GM12878 (cell line): ENCODE measurements around the gene DNTT. TPM values are rescaled to one million over a fixed set of nuclear protein-coding genes. Genes with fewer than 3 reads are reported as not detected.

Experiments
- ATAC-seq: fragments of 200-7000 bp; cut with Tn5 transposase; 3 replicates; pipeline ENCODE4 v1.9.1; 2020; ENCODE audit warnings: mild to moderate bottlenecking, moderate library complexity
- BruUV-seq: library from RNA; stranded (reverse); fragments of 400-500 nt; replicated peaks from 2 replicates; lab custom pipeline; 2021; lab: Mats Ljungman, UMichigan
- CTCF ChIA-PET: fragments of 300-600 bp; sonication (Branson Sonifier 250); formaldehyde crosslinking; extraction: SDS; loops from one replicate; lab custom pipeline; 2021; ENCODE audit warnings: inconsistent platforms; lab: Yijun Ruan, JAX
- POLR2A ChIA-PET: fragments of 350-600 bp; formaldehyde crosslinking; extraction: SDS; loops from one replicate; lab custom pipeline; 2021; ENCODE audit warnings: inconsistent platforms; lab: Charles Lee
- RAD21 ChIA-PET: fragments of 300-600 bp; sonication (Branson Sonifier 250); formaldehyde crosslinking; loops from one replicate; lab custom pipeline; 2023; ENCODE audit warnings: antibody characterized with exemption; ENCODE audit not compliant: unreplicated experiment; lab: Charles Lee
- SMC1A ChIA-PET: fragments of 300-600 bp; sonication (Branson Sonifier 250); formaldehyde crosslinking; loops from one replicate; lab custom pipeline; 2023; ENCODE audit not compliant: unreplicated experiment, uncharacterized antibody; lab: Charles Lee
- DNase-seq: peaks from one replicate; pipeline ENCODE4 v3.0.0-alpha.2; 2011; ENCODE audit warnings: low read depth, low spot score
- FAIRE-seq: peaks from 3 replicates; lab custom pipeline; 2011; peaks lifted over from hg19 to GRCh38; lab: Jason Lieb, UNC
- H2AFZ ChIP-seq: 2 replicates; pipeline ENCODE4 v1.6.0; 2011; ENCODE audit warnings: low read depth, low read length, control low read depth; ENCODE audit not compliant: control insufficient read depth
- H3K27ac ChIP-seq: 2 replicates; pipeline ENCODE4 v1.5.1; 2011; ENCODE audit warnings: control low read depth; ENCODE audit not compliant: control insufficient read depth, insufficient read depth
- H3K27me3 ChIP-seq, 2 experiments: replicated peaks in 1 of 2; 2 replicates each; pipeline versions ENCODE4 v1.6.0 to v1.6.1; 2011; ENCODE audit warnings: low read length in 1 of 2; ENCODE audit not compliant: control insufficient read depth in 2 of 2, insufficient read depth in 2 of 2
- H3K36me3 ChIP-seq, 2 experiments: 2 replicates each; pipeline ENCODE4 v1.5.1; 2011; ENCODE audit warnings: low read length in 1 of 2; ENCODE audit not compliant: control insufficient read depth in 2 of 2, insufficient read depth in 2 of 2
- H3K4me1 ChIP-seq: 2 replicates; pipeline ENCODE4 v1.6.1; 2011; ENCODE audit warnings: mild to moderate bottlenecking, low read length, moderate library complexity, mixed read lengths; ENCODE audit not compliant: control insufficient read depth, insufficient read depth
- H3K4me2 ChIP-seq: 2 replicates; pipeline ENCODE4 v1.6.0; 2011; ENCODE audit warnings: control low read depth; ENCODE audit not compliant: control insufficient read depth, insufficient read depth
- H3K4me3 ChIP-seq: fragments of 200-600 bp; sonication (generic); 2 replicates; pipeline ENCODE4 v1.5.1; 2016
- H3K79me2 ChIP-seq: 2 replicates; pipeline ENCODE4 v1.6.0; 2011; ENCODE audit warnings: low read length; ENCODE audit not compliant: control insufficient read depth, insufficient read depth
- H3K9ac ChIP-seq: 2 replicates; pipeline ENCODE4 v1.8.0; 2011; ENCODE audit warnings: low read length, control low read depth, mixed read lengths; ENCODE audit not compliant: control insufficient read depth, insufficient read depth
- H3K9me3 ChIP-seq: replicated peaks from 3 replicates; pipeline ENCODE4 v1.5.1; 2011; ENCODE audit warnings: mild to moderate bottlenecking, low read length; ENCODE audit not compliant: control insufficient read depth, insufficient read depth
- H4K20me1 ChIP-seq: 2 replicates; pipeline ENCODE4 v1.6.0; 2011; ENCODE audit not compliant: control insufficient read depth, insufficient read depth
- BCLAF1 ChIP-seq: fragments of 450-650 bp; IDR thresholded peaks from 2 replicates; pipeline ENCODE4 v1.6.1; 2017; ENCODE audit warnings: antibody characterized with exemption, mild to moderate bottlenecking, moderate library complexity
- DPF2 ChIP-seq: fragments of 450-650 bp; IDR thresholded peaks from 2 replicates; pipeline ENCODE4 v1.6.1; 2017; ENCODE audit warnings: mild to moderate bottlenecking
- EED ChIP-seq: sonication (generic); IDR thresholded peaks from 2 replicates; pipeline ENCODE4 v1.6.1; 2016; ENCODE audit warnings: antibody characterized with exemption, low read depth
- IKZF1 ChIP-seq: fragments of 450-650 bp; conservative IDR thresholded peaks from 2 replicates; pipeline ENCODE4 v1.6.1; 2017; ENCODE audit warnings: antibody characterized with exemption, mild to moderate bottlenecking
- JUNB ChIP-seq: IDR thresholded peaks from 2 replicates; pipeline ENCODE4 v1.6.1; 2016; ENCODE audit warnings: antibody characterized with exemption, mild to moderate bottlenecking
- RUNX3 ChIP-seq: IDR thresholded peaks from 2 replicates; pipeline ENCODE4 v1.6.1; 2012; ENCODE audit warnings: low read length, inconsistent platforms
- SIX5 ChIP-seq: IDR thresholded peaks from 2 replicates; pipeline ENCODE4 v1.6.1; 2011; ENCODE audit warnings: mild to moderate bottlenecking, low read depth, low read length, moderate library complexity; ENCODE audit not compliant: severe bottlenecking
- SMARCA5 ChIP-seq: fragments of 450-650 bp; IDR thresholded peaks from 2 replicates; pipeline ENCODE4 v1.6.1; 2017; ENCODE audit warnings: mild to moderate bottlenecking
- TCF12 ChIP-seq: IDR thresholded peaks from 2 replicates; pipeline ENCODE4 v1.6.1; 2011; ENCODE audit warnings: low read depth, mild to moderate bottlenecking, low read length
- ZZZ3 ChIP-seq: IDR thresholded peaks from 2 replicates; pipeline ENCODE4 v1.6.1; 2011; ENCODE audit warnings: low read depth; ENCODE audit not compliant: control insufficient read depth, insufficient read length
- WGBS: methylation state at CpG from one replicate; pipeline ENCODE4 v1.1.6; 2016; ENCODE audit warnings: low lambda C conversion rate; ENCODE audit not compliant: insufficient replicate concordance, insufficient coverage; ENCODE audit errors: missing lambda C conversion rate; 5-methylcytosine and 5-hydroxymethylcytosine counted together
- in situ Hi-C: fragments of 300-500 bp; cut with MboI; formaldehyde crosslinking; loops from 9 replicates; pipeline ENCODE4 v1.14.3; 2018; ENCODE audit warnings: mixed read lengths
- intact Hi-C: fragments of 100-400 bp; cut with micrococcal nuclease; formaldehyde crosslinking; loops from one replicate; pipeline ENCODE4 v1.14.2; 2022; ENCODE audit not compliant: unreplicated experiment
- polyA plus RNA-seq, 11 experiments: library from polyadenylated mRNA; depleted of rRNA in 4 of 11; unstranded in 6 of 11; stranded (reverse) in 5 of 11; fragments of >200 nt; fragmentation: Nextera tagmentation in 4 of 11; fragmentation: Illumina TruSeq in 1 of 11; extraction: Ambion mirVana in 4 of 11; extraction: Trizol in 1 of 11; gene quantifications; 1 replicate in 1 of 11; 2 replicates in 10 of 11; pipeline versions ENCODE4 v1.2.1 to v1.2.3, GENCODE V29; 2011 to 2016; ENCODE audit warnings: inconsistent platforms in 2 of 11, missing spikeins in 2 of 11, low read depth in 1 of 11
- total RNA-seq, 4 experiments: library from RNA; depleted of rRNA in 3 of 4; stranded (reverse); fragments of >200 nt in 3 of 4; fragmentation: Illumina TruSeq in 1 of 4; extraction: Trizol in 1 of 4; gene quantifications; 2 replicates each; pipeline versions ENCODE4 v1.2.1 to v1.2.3, GENCODE V29; 2013 to 2021
- TF ChIP-seq, protein P1 (sequence below): fragments of 450-650 bp; formaldehyde crosslinking; IDR thresholded peaks from 2 replicates; pipeline ENCODE4 v1.4.0; 2020; ENCODE audit warnings: mild to moderate bottlenecking, moderate library complexity

The DNTT gene
- total and polyA plus RNA-seq, 10 of the 15 experiments (the other 5 are each of a cell fraction or from before 2014, with no cell fraction given), result 0.06 to 0.13 (median 0.09) TPM; not detected in 5

GRCh38 chr10:96374985-96375830 lies 71.0 kb downstream of the DNTT start (continued):
- TF ChIP-seq BCLAF1 (no peak), SMARCA5 (peak; percentile 49; the same call in 1 of the 2 replicates)
- TF ChIP-seq, all 136 proteins: peak for 22

DNA sequence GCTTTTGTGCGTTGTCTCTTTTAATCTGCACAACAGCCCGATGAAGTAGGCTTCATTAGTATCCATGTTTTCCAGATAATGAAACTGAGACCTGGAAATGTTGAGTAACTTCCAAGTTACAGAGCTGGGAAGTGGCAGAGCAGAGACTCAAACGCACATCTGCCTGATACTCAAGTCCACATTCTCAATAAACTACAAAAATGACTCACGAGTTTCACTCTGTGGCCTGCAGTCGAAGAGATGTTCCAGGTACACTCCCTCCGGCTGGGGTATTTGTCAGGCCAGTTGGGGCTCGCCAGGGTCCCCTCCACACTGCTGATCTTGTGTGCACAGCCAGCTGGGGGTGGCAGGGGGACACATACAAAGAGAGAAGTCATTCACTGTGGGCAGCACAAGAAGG lies 72.2 kb downstream of the DNTT start:
- Histone ChIP-seq H3K9ac (no peak overlapping the region), H3K36me3 (no peaks in the 10 kb centered on the region), H3K79me2 (no peaks in the 10 kb centered on the region), H3K27ac (no peak overlapping the region), H3K4me2 (no peak overlapping the region), H2AFZ (no peak overlapping the region), H3K27me3 (no peaks in the 10 kb centered on the region; a peak in 2 of 4 replicates), H3K9me3 (no peaks in the 10 kb centered on the region), H4K20me1 (no peaks in the 10 kb centered on the region), H3K4me3 (no peak overlapping the region), H3K4me1 (peaks cover 8% of the 10 kb centered on the region)
- peak; percentile 67 for ATAC-seq
- no TSS peak for BruUV-seq
- no peak for FAIRE-seq
- ChIA-PET CTCF (interaction anchor here (1.1 to 8.1 kb wide), 9 partner anchors 9 to 180 kb away, joined by 3 to 64 read pairs (median 4); partner anchors contain the start of gene TLL2), POLR2A (no interaction called here), SMC1A (interaction anchor here (0.6 to 1.1 kb wide), 3 partner anchors 137 to 968 kb away, joined by 3 to 4 read pairs (median 3); partner anchors contain the start of gene TLL2), RAD21 (interaction anchor here (1.8 kb wide), 1 partner anchor 649 kb away, joined by 4 read pairs; no protein-coding TSS in a partner anchor)
- 8% methylated on average over 7 of the region's 7 CpGs for WGBS
- intact Hi-C loops, result loop anchor here (5.0 kb wide), 1 partner anchor 651 kb away; no protein-coding TSS in a partner anchor
- DNase-seq, result no peak
- in situ Hi-C loops, result no loop called here
- TF ChIP-seq RUNX3, result peak; percentile 57
- no peak for TF ChIP-seq SIX5
- TF ChIP-seq ZZZ3, result no peak
- TF ChIP-seq, protein P1, sequence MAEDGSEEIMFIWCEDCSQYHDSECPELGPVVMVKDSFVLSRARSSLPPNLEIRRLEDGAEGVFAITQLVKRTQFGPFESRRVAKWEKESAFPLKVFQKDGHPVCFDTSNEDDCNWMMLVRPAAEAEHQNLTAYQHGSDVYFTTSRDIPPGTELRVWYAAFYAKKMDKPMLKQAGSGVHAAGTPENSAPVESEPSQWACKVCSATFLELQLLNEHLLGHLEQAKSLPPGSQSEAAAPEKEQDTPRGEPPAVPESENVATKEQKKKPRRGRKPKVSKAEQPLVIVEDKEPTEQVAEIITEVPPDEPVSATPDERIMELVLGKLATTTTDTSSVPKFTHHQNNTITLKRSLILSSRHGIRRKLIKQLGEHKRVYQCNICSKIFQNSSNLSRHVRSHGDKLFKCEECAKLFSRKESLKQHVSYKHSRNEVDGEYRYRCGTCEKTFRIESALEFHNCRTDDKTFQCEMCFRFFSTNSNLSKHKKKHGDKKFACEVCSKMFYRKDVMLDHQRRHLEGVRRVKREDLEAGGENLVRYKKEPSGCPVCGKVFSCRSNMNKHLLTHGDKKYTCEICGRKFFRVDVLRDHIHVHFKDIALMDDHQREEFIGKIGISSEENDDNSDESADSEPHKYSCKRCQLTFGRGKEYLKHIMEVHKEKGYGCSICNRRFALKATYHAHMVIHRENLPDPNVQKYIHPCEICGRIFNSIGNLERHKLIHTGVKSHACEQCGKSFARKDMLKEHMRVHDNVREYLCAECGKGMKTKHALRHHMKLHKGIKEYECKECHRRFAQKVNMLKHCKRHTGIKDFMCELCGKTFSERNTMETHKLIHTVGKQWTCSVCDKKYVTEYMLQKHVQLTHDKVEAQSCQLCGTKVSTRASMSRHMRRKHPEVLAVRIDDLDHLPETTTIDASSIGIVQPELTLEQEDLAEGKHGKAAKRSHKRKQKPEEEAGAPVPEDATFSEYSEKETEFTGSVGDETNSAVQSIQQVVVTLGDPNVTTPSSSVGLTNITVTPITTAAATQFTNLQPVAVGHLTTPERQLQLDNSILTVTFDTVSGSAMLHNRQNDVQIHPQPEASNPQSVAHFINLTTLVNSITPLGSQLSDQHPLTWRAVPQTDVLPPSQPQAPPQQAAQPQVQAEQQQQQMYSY, result no peak
- TF ChIP-seq EED, result peak; percentile 60
- TF ChIP-seq TCF12, result 0 out of 2 replicates have a peak, but pooled peaks have one; percentile 18
- 0 out of 2 replicates have a peak, but pooled peaks have one; percentile 19 for TF ChIP-seq DPF2
- 0 out of 2 replicates have a peak, but pooled peaks have one; percentile 29 for TF ChIP-seq IKZF1
- peak; percentile 73 for TF ChIP-seq JUNB
